Subcutaneous abdominal adipose tissue (tissue), 5 donors: ENCODE measurements around the gene ZBED1.

ENCODE experiments used
- H3K27ac ChIP-seq: one replicate; pipeline ENCODE4 v1.7.0; 2013; ENCODE audit warnings: low read depth, mild to moderate bottlenecking, inconsistent platforms, low read length, moderate library complexity
- H3K27me3 ChIP-seq, 5 donors: one replicate each; pipeline ENCODE4 v1.7.0; 2013; ENCODE audit warnings: low read length in 5 of 5, inconsistent platforms in 1 of 5; ENCODE audit not compliant: control insufficient read depth in 5 of 5, insufficient read depth in 4 of 5
- H3K36me3 ChIP-seq, 5 donors: one replicate each; pipeline ENCODE4 v1.7.0; 2013; ENCODE audit warnings: low read length in 5 of 5; ENCODE audit not compliant: control insufficient read depth in 5 of 5, insufficient read depth in 5 of 5
- H3K4me1 ChIP-seq, 5 donors: one replicate each; pipeline ENCODE4 v1.7.0; 2013; ENCODE audit warnings: low read length in 5 of 5, mild to moderate bottlenecking in 3 of 5, moderate library complexity in 1 of 5; ENCODE audit not compliant: control insufficient read depth in 5 of 5, insufficient read depth in 5 of 5
- H3K4me3 ChIP-seq, 5 donors: one replicate each; pipeline ENCODE4 v1.7.0; 2013; ENCODE audit warnings: low read length in 5 of 5, low read depth in 1 of 5
- H3K9ac ChIP-seq, 5 donors: one replicate each; pipeline ENCODE4 v1.7.0; 2013; ENCODE audit warnings: low read length in 5 of 5, mild to moderate bottlenecking in 4 of 5, moderate library complexity in 3 of 5
- H3K9me3 ChIP-seq, 5 donors: one replicate each; pipeline ENCODE4 v1.7.0; 2013; ENCODE audit warnings: low read length in 5 of 5; ENCODE audit not compliant: control insufficient read depth in 5 of 5
- donor health status: healthy.
- donor health status: healthy.
- donor health status: healthy.
- donor health status: healthy.
- donor health status: healthy.

ZBED1 gene

DNA sequence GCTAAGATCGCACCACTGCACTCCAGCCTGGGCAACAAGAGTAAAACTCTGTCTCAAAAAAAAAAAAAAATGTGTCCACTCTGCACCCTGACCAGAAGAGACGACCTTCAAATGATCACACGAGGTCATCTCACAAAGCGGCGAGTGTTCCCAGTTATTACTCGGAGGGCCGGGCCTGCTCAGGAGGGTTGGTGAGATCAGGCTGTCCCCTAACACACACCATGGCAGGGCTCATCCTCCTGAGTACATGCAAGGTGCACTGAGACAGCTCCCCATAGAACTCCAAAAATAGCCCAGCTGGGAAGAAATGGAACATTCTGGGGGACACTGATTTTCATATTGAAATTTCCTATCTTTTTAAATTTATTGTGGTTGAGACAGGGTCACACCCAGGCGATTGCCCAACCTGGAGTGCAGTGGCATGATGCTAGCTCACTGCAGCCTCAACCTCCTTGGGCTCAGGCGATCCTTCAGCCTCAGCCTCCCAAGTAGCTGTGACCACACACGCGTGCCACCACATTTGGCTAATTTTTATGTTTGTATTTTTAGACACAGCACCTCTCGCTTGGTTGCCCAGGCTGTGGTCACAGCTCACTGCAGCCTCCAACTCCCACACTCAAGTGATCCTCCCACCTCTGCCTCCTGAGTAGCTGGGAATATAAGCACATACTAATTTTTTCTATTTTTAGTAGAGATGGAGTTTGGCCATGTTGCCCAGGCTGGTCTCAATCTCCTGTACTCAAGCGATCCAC is 51.5 kb downstream of the ZBED1 start:
- H3K9ac ChIP-seq, result no peak overlapping the region
- peaks cover 0 to 3% (median 0%) of the 10 kb centered on the region in 5 donors for H3K9me3 ChIP-seq
- H3K27ac ChIP-seq, result no peak overlapping the region
- H3K27me3 ChIP-seq, result no peaks in the 10 kb centered on the region
- peaks cover 0 to 10% (median 3%) of the 10 kb centered on the region in 5 donors for H3K4me1 ChIP-seq
- H3K36me3 ChIP-seq, result peaks cover 0 to 6% (median 2%) of the 10 kb centered on the region in 5 donors
- no peak overlapping the region for H3K4me3 ChIP-seq

DNA sequence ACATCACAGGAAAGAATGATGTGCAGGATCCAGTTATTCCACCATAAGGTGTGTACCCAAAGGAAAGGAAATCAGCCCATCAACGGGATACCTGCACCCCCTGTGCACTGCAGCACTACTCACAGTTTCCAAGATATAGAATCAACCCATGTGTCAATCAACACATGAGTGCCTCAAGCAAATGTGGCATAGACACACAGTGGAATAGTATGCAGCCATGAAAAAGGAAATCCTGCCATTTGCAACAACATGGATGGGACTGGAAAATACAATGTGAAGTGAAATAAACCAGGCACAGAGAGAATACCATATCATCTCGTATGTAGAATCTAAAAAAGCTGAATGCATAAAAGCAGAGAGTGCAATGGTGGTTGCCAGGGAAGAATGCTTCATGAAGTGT is 53.3 kb downstream of the ZBED1 start:
- H3K4me1 ChIP-seq, result peaks cover 0 to 10% (median 3%) of the 10 kb centered on the region in 5 donors
- H3K9me3 ChIP-seq, result peaks cover 0 to 3% (median 0%) of the 10 kb centered on the region in 5 donors
- H3K27me3 ChIP-seq, result no peaks in the 10 kb centered on the region
- peaks cover 0 to 4% (median under 1%) of the 10 kb centered on the region in 5 donors for H3K36me3 ChIP-seq
- no peak overlapping the region for H3K9ac ChIP-seq
- no peak overlapping the region for H3K4me3 ChIP-seq
- H3K27ac ChIP-seq, result no peak overlapping the region

DNA sequence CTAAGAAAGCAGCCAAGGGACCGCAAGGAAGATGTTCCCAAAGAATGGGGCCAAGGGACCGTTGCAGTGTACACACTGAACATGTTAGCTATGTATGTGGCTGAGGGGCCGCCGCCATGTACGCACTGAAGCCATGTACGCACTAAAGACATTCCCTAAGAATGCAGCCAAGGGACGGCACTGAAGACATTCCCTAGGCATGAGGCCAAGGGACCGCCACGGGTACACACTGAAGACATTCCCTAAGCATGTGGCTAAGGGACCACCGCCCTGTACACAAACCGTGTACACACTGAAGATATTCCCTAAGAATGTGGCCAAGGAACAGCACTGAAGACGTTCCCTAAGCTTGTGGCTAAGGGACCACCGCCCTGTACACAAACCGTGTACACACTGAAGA is 54.0 kb downstream of the ZBED1 start:
- H3K27ac ChIP-seq, result no peak overlapping the region
- H3K4me1 ChIP-seq, result peaks cover 0 to 8% (median 3%) of the 10 kb centered on the region in 5 donors
- no peak overlapping the region for H3K4me3 ChIP-seq
- H3K27me3 ChIP-seq, result no peaks in the 10 kb centered on the region
- H3K9ac ChIP-seq, result no peak overlapping the region
- peaks cover 0 to 3% (median 0%) of the 10 kb centered on the region in 5 donors for H3K36me3 ChIP-seq
- H3K9me3 ChIP-seq, result peaks cover 0 to 3% (median 0%) of the 10 kb centered on the region in 5 donors

DNA sequence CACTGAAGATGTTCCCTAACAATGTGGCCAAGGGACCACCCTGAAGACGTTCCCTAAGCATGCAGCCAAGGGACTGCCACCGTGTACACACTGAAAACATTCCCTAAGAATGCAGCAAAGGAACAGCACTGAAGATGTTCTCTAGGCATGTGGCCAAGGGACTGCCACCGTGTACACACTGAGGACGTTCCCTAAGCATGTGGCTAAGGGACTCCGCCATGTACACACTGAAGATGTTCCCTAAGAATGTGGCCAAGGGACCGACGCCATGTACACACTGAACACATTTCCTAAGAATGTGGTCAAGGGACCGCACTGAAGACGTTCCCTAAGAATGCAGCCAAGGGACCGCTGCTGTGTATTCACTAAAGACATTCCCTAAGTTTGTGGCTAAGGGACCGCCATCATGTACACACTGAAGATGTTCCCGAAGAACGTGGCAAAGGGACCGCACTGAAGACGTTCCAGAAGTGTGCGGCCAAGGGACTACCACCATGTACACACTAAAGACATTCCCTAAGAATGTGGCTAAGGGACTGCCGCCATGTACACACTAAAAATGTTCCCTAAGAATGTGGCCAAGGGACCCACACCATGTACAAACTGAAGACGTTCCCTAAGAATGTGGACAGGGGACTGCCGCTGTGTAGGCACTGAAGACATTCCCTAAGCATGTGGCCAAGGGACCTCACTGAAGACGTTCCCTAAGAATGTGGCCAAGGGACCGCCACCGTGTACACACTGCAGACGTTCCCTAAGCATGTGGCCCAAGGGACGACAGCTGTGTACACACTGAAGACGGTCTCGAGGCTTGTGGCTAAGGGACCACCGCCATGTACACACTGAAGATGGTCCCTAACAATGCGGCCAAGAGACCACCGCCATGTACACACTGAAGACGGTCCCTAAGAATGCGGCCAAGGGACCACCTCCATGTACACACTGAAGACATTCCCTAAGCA is 54.8 kb downstream of the ZBED1 start:
- Histone ChIP-seq H3K27ac (no peak overlapping the region), H3K4me1 (no peaks in the 10 kb centered on the region), H3K27me3 (no peaks in the 10 kb centered on the region), H3K9ac (no peak overlapping the region), H3K4me3 (no peak overlapping the region), H3K9me3 (peaks cover 0 to 3% (median 0%) of the 10 kb centered on the region in 5 donors), H3K36me3 (peaks cover 0 to 5% (median 3%) of the 10 kb centered on the region in 5 donors)

DNA sequence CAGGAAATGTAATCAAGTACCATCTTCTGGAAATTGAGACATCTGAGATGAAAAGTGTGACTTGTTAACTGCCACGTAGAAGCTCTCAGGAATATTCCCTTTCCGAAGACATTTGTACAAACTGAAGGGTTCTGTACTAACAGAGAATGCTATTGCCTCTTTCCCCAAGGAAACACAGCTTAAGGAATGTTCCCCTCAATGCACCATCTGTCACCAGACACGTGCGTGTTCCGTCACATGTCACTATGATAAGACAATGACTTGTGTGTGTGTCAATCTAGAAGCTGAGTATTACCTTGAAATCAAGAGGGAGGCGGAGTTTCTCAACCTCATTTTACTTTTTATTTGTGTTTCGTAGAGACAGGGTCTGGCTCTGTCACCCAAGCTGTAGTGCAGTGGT is 58.1 kb downstream of the ZBED1 start:
- H3K9me3 ChIP-seq, result peaks cover 0 to 3% (median 0%) of the 10 kb centered on the region in 5 donors
- H3K27ac ChIP-seq, result no peak overlapping the region
- H3K9ac ChIP-seq, result no peak overlapping the region
- H3K4me1 ChIP-seq, result no peaks in the 10 kb centered on the region
- H3K4me3 ChIP-seq, result no peak overlapping the region
- H3K27me3 ChIP-seq, result no peaks in the 10 kb centered on the region
- H3K36me3 ChIP-seq, result peaks cover 0 to 11% (median 9%) of the 10 kb centered on the region in 5 donors

DNA sequence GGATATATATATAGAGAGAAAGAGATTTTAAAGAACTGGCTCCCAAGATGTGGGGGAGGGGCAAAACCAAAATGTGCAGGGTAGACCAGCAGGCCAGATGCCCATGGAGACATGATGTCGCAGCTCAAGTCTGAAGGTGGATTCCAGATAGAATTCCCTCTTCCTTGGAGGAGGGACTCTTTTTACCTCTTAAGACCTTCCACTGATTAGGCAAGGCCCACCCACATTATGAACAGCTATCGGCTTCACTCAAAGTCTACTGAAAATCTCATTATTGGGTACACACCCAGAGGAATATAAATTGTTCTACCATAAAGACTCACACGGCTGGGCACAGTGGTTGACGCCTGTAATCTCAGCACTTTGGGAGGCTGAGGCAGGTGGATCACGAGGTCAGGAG is 59.3 kb downstream of the ZBED1 start:
- Histone ChIP-seq H3K27me3 (no peaks in the 10 kb centered on the region), H3K4me3 (no peak overlapping the region), H3K9ac (no peak overlapping the region), H3K36me3 (peaks cover 0 to 11% (median 7%) of the 10 kb centered on the region in 5 donors), H3K4me1 (no peaks in the 10 kb centered on the region), H3K9me3 (no peaks in the 10 kb centered on the region), H3K27ac (no peak overlapping the region)

DNA sequence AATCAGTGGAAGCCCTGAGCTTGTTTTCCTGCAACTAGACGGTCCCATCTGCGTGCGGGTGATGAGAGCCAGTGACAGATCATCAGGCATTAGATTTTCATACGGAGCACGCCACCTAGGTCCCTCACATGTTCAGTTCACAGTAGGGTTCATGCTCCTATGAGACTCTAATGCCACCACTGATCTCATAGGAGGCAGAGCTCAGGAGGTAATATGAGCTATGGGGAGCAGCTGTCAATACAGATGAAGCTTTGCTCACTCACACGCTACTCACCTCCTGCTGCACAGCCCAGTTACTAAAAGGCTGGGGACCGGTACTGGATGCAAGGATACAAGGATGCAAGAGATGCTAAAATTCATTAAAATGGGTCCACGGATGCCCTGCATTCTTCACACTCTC is 61.2 kb downstream of the ZBED1 start:
- no peak overlapping the region for H3K9ac ChIP-seq
- no peaks in the 10 kb centered on the region for H3K27me3 ChIP-seq
- H3K4me1 ChIP-seq, result no peaks in the 10 kb centered on the region
- no peak overlapping the region for H3K27ac ChIP-seq
- peaks cover 0 to 11% (median 7%) of the 10 kb centered on the region in 5 donors for H3K36me3 ChIP-seq
- no peak overlapping the region for H3K4me3 ChIP-seq
- H3K9me3 ChIP-seq, result no peaks in the 10 kb centered on the region
